ENCODE data around the gene LOXL1. TPM values are rescaled to one million over a fixed set of nuclear protein-coding genes. Genes with fewer than 3 reads are reported as not detected.

The LOXL1 gene
- total RNA-seq, 1 donor from 2014 or later: 18.9 TPM

GRCh38 chr15:73939138-73939537 is 12.9 kb downstream of the LOXL1 start:
- no peak for DNase-seq

- no peak for DNase-seq
Observed at GRCh38 chr15:73940061-73940981, 14.1 kb downstream of the LOXL1 start.

- DNase-seq: no peak
Observed at GRCh38 chr15:73941044-73941443, 14.8 kb downstream of the LOXL1 start.

- no peak for DNase-seq
Observed at GRCh38 chr15:73941449-73941848, 15.2 kb downstream of the LOXL1 start.

- no peak for DNase-seq
Observed at GRCh38 chr15:73941871-73942635, 15.8 kb downstream of the LOXL1 start.

GRCh38 chr15:73942751-73943270 is 16.5 kb downstream of the LOXL1 start:
- no peak for DNase-seq

- peak; percentile 69 for DNase-seq
Observed at GRCh38 chr15:73944161-73945129, 18.2 kb downstream of the LOXL1 start.

GRCh38 chr15:73945130-73945508 is 18.9 kb downstream of the LOXL1 start:
- no peak for DNase-seq

- DNase-seq: no peak
Observed at GRCh38 chr15:73946046-73946721, 19.9 kb downstream of the LOXL1 start.

- DNase-seq: no peak
Observed at GRCh38 chr15:73946795-73947370, 20.6 kb downstream of the LOXL1 start.

GRCh38 chr15:73947651-73948050 is 21.4 kb downstream of the LOXL1 start:
- DNase-seq: no peak

- no peak for DNase-seq
Observed at GRCh38 chr15:73948396-73948795, 22.1 kb downstream of the LOXL1 start.

- DNase-seq: no peak
Observed at GRCh38 chr15:73948982-73949381, 22.7 kb downstream of the LOXL1 start.

GRCh38 chr15:73949496-73949895 is 23.2 kb downstream of the LOXL1 start:
- DNase-seq: no peak

- DNase-seq: no peak
Observed at GRCh38 chr15:73950479-73950830, 24.2 kb downstream of the LOXL1 start.

- peak; percentile 95 for DNase-seq
Observed at GRCh38 chr15:73950831-73951561, 24.7 kb downstream of the LOXL1 start.

GRCh38 chr15:73951601-73952000 is 25.3 kb downstream of the LOXL1 start:
- no peak for DNase-seq

GRCh38 chr15:73952171-73952912 is 26.1 kb downstream of the LOXL1 start:
- DNase-seq: no peak

- no peak for DNase-seq
Observed at GRCh38 chr15:73952913-73953750, 26.9 kb downstream of the LOXL1 start.

Data from tongue (tissue), 2 donors.